Measurements from ENCODE around the gene ARHGEF5.

- TF ChIP-seq PPARA (CRISPR knock-in tag; IDR thresholded peaks at IDR 0.05; ENCODE audit: borderline replicate concordance), result no peak
- TF ChIP-seq ARNTL (CRISPR knock-in tag; IDR thresholded peaks at IDR 0.05; ENCODE audit: borderline replicate concordance, low read depth), result no peak
Observed at GRCh38 chr7:144397086-144397485, 41.9 kb downstream of the ARHGEF5 start.

Measured in SK-N-SH treated with all-trans-retinoic acid at 6 μM for 48 hours (cell line).